Posterior vena cava (tissue), 2 donors: Measurements from ENCODE around the gene FHIT. TPM values are rescaled to one million over a fixed set of nuclear protein-coding genes. Genes with fewer than 3 reads are reported as not detected.

ENCODE experiments used
- DNase-seq: peaks from one replicate; pipeline ENCODE4 v3.0.0-alpha.2; 2020; ENCODE audit warnings: low spot score
- intact Hi-C, 2 donors: fragments of 100-400 bp; cut with DNase I; formaldehyde crosslinking; loops; one replicate each; pipeline versions ENCODE4 v1.14.1 to v1.14.2; 2022 to 2023
- total RNA-seq, 2 donors: library from RNA; stranded (reverse); fragmentation: NEBNext Ultra II Directional; extraction: Animal tissue kit (Norgen Biotek cat#: 25700); gene quantifications; one replicate each; pipeline ENCODE4 v1.2.1, GENCODE V29; 2021
- donor health status: DM: yes; HTN: yes; CAD: no.
- donor health status: DM: yes; HTN: yes; CAD: no.

Gene FHIT
- total RNA-seq, 2 donors from 2014 or later, result 6.0 to 9.2 TPM

DNA sequence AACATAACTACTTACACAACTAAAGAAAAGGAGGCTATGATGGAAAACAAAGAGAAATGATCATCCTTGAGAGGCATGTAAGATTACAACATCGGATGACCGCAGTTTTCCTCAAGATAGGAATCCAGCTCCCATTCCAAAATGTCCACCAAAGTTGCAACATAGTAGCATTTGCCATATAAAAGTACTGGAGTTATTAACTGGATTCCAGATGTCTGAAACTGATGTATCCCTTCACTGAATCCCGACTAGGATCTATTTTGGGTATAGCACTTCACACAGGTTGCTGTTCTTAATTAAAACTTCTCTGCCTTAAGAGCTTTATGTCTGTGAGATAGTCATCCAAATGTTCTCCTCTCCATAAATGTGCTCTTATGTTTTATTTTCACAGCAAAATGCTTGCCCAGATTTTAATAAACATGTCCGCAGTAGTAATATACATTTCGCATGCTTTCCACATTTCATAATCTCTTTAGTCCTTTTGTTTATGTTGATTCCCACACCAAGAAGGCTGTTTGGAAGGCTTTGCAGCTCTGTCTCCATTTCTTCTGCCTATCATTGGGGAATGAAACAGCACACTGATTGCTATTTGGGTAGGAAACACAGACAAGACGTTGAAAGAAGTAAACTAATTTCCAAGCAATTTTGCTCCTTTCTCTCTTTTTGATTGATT is 1484.9 kb downstream of the FHIT start:
- no peak for DNase-seq
- intact Hi-C loops, result no loop called here

DNA sequence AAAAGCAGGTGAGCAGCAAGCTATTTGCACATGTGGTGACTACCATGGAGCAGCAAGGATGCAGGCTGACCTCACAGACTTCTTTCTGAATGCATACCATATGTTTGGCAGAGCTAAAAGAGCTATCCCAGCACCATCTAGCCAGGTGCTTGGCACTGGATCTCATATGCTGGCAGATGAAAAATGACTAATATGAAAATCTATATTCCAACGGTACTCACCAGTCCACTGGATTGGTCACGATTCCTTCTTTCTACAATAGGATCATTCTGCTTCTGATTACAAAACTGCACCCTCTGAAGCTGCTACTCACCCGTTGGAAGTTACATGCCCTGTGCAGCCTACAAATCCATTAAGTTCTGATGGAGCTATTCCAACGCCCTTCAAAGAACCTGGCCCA is 1487.1 kb downstream of the FHIT start:
- intact Hi-C loops, result no loop called here
- no peak for DNase-seq

DNA sequence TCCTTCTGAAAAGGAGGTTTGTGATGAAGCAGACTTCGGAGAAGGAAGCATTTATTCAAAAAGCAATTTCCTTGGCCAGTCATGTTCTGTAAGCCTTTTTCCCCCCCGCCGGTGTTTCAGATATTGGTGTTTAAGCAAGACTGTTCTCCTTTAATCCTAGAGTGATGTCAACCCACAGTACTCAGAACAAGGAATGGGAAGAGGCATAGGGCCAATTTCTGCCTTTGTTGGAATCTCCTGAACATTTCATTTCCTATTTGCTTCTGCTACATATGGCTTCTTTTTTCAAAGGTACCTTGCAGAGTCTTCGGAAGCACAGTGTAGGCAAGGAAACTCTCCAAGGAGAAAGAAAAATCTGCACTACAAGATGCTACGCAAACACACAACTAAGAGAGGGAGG is 1488.3 kb downstream of the FHIT start:
- intact Hi-C loops, result no loop called here
- DNase-seq, result no peak

DNA sequence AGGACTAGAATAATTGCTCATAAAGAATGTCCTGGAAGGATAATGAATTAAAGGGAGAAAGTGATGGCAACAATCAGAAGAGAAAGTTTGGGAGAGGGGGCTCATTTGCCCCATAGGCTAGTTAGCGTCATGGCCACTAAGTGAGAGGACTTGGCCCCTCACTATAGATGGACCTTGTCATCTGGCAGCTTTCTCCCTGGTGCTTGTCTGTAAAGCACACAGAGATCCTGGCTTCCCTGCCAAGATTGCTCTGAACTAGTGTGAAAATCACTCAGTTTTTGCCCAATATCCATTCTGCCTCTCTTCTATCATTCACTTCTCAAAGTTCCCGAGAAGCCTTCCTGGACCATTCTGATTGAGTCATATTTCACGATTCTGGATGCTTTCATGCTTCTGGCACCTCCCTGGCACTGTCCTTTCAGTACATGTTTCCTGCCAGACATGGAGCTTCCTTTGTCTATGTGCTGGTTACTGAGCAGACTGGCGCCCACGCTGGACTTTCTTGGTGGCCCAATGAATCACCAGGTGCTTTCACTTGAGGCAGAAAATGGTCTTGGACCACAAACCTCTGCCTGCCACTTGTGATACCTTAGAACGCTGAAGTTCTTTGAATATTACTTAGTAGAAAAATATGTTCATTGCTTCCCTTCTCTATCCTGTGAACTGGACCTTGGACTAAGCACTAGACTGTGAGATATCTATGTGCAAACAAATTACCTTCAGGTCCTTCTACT is 1491.8 kb downstream of the FHIT start:
- intact Hi-C loops, result no loop called here
- no peak for DNase-seq

DNA sequence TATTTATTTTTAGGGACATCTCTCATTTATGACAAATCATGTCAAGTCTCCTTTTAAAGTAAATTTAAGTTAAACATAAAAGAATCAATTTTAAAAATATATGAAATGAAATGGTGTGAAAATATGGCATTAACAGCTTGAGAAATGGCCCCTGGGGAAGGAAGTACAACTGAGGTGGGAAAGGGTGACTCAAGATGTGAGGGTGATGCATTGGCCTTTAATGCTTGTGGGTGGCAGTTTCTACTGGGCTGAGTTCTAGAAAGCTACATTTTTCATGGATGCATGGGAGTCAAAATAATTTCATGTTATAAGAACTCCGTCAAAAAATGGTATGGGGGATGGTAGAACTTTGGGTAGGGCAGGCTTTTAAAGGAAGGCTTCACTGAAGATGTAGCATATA is 1492.6 kb downstream of the FHIT start:
- DNase-seq, result no peak
- intact Hi-C loops, result no loop called here

DNA sequence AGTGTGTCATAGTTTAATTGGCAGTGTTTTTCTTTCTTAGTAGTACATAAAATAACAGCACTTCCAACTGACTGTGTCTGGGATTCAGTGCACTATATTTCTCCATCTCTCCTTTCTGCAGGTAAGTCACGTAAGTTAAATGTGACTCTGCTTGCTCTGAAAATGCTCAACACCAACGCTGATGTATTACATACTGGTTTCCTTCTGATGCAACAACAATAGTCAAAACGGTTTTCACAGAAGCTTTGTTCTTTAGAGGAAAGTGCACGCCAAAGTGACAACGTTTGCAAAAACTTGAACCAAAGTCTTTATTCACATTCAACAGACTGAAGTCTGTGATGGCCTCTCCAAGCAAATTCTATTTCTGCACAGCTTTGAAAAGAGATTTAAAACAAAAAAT is 1494.3 kb downstream of the FHIT start:
- intact Hi-C loops, result no loop called here

DNA sequence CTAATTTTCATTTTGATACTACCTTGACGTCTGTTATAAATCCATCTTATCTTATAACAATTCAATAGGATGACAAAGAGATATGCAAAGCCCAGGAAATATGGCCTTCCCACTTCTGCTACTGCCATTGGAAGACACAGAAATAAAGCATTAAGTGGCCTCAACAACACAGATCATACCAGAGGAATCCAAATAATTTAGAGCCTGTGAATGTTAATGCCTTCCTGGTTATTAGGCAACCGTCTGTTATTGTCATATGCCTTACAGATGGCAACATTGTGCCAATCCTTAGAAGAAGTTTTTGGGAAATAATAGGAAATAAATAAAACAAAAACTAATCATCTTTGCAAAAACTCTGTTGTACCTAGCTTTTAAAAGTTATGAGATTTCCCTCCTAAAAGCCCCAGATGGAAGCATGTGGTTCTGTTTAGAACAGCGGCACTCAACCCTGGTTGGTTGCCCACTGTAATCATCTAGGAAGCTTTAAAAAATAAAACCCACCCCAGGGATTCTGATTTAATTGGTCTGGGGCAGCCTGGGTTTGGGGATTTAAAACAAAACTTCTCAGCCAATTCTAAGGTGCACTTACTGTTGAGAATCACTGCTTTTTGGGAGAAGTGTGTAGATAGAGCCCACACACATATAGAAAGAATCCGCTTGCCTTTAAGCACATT is 1496.7 kb downstream of the FHIT start:
- intact Hi-C loops, result no loop called here
- no peak for DNase-seq

More for the DNA sequence above, 1494.3 kb downstream of the FHIT start:
- DNase-seq, result no peak

DNA sequence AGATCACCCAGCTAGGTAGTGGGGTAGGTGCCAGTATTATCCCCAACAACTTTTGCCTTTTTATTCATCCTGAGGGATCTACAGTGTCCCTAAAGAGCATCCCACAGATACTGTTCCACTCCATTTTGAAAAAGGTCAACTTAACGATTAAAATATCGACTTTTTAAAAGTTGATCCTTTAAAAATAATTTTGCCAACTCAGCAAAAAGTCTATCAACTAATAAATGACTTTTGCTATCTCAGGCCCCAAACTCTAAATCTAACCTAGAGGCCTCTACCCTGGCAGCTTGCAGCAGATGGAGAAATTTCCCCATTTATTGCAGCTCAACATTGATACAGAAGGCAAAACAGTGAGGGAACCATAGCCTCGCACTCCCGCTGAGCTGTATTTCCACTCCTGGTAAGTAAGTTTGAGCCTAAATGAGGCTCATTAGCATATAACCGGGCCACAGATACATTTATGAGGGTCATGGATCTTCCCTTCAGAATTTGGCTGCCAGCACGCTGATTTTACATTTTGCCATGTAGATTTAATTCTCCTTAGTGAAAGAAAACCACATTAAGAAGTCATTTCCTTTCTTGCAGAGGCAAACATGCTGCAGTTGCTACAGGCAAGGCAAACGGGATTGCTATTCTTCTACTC is 1497.3 kb downstream of the FHIT start:
- DNase-seq, result no peak
- intact Hi-C loops, result no loop called here

DNA sequence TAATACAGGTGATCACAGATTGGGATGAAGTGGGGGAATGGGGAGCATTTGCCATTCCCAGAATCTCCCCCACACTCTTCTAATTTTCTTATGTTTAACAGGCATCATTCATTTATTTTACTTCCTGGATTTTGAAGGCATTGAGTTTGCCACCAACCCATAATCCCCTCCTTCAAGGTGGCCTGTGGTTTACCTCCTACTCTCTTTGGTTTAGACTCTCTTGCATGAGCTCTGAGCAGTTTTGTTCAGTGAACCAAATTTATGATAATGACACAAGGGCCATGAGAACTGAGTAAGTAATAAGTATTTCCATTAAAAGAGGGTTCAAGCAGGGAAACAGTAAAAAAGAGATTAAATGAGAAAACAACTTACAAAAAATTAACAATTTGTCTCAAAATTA is 1498.3 kb downstream of the FHIT start:
- DNase-seq, result no peak
- intact Hi-C loops, result no loop called here

DNA sequence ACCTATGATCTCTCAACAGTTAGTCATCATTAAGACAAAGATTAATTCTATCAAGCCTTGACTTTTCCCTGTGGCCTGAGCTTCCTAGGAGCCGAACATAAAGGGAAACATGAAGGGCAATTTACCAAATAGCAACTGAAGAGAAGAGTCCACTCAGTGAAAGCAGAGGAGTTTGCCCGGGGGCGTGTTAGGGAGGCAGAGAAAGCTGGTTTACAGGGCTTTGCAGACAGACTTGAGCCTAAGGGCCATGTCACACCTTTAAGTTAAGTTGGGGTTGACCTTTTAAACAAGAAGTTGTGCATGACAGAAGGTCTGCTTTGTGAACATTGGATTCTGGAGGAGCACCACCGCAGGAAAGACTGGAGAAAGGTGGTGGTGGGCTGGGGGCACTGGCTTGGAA is 1499.6 kb downstream of the FHIT start:
- no peak for DNase-seq
- intact Hi-C loops, result no loop called here

DNA sequence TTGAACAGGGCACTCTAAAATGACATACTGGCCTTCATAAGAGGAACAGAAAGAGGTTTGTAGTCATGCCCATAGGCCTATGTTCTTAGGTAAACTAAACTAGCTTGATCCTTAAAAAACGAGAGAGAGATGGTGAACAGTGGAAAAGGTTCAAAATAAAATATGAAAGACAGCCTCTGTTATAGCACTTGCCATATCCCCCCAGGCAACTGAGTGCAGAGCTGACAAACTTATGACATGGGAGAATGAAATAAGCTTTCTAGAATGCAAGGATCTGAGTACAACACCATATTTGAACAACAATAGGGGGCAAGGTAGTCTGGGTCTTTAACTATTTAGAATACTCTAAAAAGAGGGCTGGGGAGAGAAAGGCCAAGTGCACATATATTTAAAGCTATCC is 1500.9 kb downstream of the FHIT start:
- no peak for DNase-seq
- intact Hi-C loops, result no loop called here

DNA sequence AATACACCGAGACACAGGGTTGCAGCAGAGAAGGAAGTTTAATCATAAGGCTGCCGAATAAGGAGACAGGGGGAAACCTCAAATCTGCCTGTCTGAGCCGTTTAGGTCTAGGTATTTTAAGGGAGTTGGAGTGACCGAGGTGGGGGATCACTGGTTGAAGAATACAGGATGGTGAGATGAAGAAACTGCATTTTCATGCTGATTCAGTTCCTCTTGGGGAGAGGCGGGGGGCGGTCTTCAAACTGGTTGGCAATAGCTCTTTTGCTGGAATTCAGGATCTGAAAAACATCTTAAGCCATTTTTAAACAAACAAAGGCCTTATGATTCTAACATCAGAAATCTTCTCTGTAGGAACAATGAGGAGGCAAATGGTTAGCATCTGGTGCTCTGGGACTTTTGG is 1502.0 kb downstream of the FHIT start:
- DNase-seq, result no peak
- intact Hi-C loops, result no loop called here

DNA sequence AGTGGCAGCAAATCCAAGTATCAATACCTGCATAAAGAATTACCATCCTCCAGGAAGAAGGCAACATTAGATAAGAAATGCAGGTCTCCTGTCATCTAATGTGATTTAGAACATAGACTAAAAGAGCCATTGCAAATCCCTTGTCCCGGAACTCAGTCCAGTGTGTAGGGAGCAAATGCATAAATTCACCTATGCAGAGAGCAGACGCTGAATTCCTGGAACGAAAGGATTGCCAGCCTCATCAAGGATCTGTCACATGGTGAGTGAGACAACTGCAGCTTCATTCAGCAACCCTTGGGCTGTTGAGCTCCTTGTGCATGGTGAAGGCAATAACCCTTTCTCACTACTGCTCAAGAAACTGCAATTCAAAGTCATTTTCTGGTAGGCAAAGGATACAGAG is 1504.7 kb downstream of the FHIT start:
- no peak for DNase-seq
- intact Hi-C loops, result no loop called here

DNA sequence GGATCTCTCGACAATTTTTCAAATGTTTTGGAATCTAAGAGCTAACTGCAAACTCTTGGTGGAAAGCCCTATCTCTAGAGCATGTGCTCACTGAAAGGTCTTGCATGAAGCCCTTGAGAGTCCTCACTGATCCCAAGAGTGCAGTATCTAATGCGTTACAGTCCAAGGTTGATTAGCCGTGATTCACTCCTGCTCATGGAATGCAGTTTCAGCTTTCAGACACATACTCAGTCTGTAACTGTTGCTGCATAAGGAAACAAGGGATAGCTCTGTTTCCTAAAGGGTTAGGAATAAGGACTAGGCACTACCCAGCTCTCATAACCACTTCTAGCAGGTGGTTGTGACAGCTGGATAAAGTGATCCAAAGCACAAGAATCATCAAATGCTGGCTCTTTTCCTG is 1514.0 kb downstream of the FHIT start:
- intact Hi-C loops, result loop anchor here in 1 of 2 donors (10.0 kb wide), 1 partner anchor 1008 kb away; no protein-coding TSS in a partner anchor
- no peak for DNase-seq

DNA sequence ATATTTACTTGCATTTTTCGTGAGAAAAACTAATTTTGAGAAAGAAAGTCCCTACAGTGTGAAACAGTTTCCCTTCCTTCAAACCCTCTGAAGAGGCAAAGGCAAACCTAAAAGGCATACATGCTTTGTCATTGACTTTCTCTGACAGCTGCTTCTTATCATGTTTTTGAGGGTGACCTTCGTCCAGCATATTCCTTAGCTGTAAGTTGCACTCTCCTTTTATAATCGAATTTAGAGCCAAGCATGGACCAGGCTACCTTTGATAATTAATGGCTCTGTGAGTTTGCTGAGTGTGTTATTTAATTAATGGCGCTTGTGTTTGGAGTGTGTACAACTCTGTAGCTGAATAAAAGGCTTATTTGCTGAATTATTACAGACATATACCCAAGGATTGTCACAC is 1517.2 kb downstream of the FHIT start:
- intact Hi-C loops, result loop anchor here in 1 of 2 donors (10.0 kb wide), 1 partner anchor 1011 kb away; no protein-coding TSS in a partner anchor
- no peak for DNase-seq

DNA sequence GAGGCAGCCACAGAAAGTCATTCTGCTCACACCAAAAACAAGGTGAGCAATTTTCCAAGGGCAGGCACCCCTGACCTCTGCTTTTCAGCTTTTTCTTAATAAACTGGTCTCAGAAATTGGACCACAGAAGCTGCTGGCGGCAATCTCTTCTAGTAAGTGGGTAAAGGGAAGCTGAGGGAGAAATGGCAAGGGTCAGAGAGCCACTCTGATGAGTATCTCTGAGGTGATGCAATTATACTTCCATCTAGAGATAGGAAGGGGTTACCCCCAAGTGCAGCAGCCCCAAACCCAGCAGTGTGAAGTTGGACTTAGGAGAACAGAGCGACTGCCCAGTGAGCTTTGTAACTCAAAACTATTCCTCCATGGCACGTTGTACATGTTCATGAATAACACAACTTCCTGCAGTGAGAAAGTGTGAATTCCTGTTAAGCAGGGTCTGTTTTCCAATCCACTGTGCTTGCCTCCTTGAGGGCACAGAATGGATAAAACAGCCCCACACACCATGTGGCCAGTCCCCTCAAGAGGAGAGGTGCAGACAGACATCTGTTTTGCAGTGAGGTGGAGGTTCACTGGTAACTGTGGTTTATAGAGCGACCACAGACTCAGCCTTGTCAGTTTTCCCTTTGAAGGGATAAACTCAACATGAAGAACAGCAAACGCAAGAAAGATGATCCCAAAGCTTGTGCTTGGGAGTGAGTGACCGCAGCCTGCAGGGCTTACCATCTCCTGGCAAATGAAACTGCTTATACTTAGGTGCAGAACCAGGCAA is 1518.0 kb downstream of the FHIT start:
- intact Hi-C loops, result loop anchor here in 1 of 2 donors (10.0 kb wide), 1 partner anchor 1012 kb away; no protein-coding TSS in a partner anchor
- no peak for DNase-seq

DNA sequence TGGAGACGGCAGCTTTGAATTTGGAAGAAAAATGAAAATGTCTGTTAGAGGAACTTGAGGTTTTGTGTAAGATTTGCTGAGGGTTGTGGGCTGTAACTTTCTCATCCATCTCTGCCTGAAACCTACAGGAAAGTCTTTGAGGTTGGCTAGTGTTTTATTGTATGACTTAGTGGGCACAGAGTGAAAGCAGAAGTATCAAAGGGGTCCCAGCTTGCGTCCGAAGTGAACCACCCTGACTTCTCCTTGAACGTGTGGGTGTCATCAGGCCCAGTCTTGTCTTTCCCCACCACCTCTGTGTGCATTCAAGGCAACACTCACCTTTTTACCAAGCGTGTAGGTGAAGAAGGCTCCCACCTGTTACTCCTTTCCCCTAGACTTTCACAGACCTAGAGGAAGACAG is 1519.3 kb downstream of the FHIT start:
- intact Hi-C loops, result loop anchor here in 1 of 2 donors (10.0 kb wide), 1 partner anchor 1013 kb away; no protein-coding TSS in a partner anchor
- no peak for DNase-seq

DNA sequence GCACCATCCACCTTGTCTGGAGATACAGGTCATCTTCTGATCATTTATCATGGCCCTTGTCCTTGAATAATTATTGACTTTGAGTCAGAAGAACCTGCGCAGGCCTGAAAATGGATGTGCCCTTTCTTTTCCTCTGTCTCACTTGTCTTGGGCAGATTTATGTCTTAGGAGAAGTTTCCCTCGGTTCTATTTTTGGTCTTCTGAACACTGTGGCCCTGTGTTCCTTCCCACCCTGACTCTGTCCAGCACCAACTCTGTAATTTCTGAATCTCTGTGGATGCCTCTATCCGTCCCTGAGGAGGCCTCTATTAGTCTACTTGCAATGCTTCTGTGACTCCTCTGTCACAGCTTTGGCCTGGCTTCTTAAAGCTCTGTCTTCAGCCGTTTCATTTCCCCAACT is 1520.7 kb downstream of the FHIT start:
- intact Hi-C loops, result loop anchor here in 1 of 2 donors (10.0 kb wide), 1 partner anchor 1014 kb away; no protein-coding TSS in a partner anchor
- no peak for DNase-seq

DNA sequence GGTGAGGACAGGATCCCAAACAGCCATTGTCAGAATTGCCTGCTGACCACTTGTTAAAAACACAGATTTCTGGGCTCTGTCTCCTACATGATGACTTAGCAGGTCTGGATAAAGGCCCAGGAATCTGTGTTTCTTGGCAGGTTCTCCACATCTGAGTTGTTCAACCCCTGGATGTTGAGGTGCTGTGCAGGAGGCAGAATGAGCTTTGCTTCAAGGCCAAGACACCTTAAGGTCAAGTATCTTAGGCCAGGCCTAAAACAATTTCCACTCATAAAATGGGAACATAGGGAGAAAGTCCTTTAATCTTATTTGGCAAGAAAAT is 1522.7 kb downstream of the FHIT start:
- intact Hi-C loops, result no loop called here
- DNase-seq, result no peak
